HG02884 (cell line): ENCODE data around the gene DNLZ.
"Not testable (repeated sequence)": the region's sequence is repeated elsewhere in the genome, so short reads cannot be mapped to it uniquely, and the experiment has no call there.

Source experiments
- ATAC-seq: cut with Tn5 transposase; IDR thresholded peaks from one replicate; pipeline ENCODE4 v1.9.1; 2021; ENCODE audit warnings: mild to moderate bottlenecking, moderate library complexity; ENCODE audit not compliant: unreplicated experiment

The DNLZ gene

DNA sequence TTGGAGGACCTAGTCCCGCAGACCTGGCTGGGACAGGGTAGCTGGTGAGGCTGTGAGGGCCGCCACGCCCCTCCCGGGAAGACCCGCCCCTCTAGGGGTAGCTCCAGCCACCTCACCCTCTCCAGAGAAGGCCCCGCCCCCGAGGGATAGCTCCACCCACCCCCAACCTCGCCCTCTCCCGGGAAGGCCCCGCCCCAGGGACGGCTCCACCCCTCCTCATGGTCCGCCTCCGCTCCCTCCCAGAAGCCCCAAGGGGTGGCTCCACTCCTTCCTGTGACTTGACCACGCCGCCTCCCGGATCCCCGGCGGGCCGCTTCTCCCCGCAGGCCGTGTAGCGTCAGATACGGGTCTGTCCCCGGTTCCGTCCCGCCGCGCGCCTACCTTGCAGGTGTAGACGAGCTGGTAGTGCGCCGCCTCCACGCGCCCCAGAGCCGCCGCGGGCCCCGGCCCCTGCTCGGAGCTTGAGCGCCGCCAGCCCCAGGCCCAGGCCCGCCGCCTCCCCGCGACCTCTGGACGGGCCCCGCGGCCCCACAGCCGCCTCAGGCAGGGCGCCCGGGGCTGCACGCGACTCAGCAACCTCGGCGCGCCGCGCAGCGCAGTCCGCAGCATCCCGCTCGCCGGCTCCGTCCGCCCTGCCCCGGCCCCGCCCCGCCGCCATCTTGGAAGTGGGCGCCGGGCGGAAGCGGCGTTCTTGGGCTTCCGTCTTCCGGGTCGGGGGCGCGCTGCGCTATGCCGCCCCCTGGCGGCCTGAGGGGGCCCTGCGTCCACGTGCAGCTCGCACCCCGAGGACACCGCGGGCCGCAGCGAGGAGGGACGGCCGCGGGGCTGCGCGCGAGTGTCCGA, at the start of gene DNLZ:
DNLZ (minus strand) TSS at position 639 of the 843 bp plus-strand sequence; CDS start at position 609, 30 bp downstream.
- peak; percentile 64 for ATAC-seq

DNA sequence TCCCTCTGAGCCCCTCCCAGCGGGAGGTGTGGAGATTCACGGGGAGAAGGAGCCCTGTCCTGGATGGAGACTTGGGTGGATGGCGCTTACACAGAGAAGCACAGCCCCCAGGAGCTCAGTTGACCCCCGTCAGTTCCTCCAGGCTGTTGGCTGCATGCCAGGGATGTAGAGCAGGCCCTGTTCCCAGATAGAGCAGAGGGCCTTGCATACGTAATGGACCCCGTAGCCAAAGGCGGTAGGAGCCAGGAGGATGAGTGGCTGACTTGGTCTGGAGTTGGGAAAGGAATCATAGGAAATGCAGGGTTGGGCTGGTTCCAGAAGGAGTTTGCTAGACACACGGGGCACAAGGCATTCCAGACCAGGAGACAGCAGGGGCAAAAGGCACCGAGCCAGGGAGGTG, 49.4 kb upstream of the DNLZ start:
- no peak for ATAC-seq

DNA sequence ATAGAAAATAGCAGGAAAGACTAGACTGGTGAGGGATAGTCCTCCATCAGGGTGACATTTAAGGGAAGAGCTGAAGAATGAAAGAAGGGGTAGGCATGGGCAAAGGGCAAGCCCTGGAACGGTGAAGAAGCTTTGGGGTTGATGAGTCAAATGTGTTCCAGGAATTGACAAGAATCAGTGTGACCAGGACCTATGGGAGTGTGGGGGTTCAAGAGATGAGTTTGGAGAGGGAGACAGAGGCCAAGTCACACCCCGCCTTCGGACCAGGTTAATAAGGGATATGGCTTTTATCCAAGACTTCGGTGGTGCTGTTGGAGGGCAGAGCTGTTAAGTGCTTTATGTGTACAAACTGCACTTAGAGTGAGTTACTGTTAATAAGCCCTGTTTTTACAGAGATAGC, 47.8 kb upstream of the DNLZ start:
- no peak for ATAC-seq

DNA sequence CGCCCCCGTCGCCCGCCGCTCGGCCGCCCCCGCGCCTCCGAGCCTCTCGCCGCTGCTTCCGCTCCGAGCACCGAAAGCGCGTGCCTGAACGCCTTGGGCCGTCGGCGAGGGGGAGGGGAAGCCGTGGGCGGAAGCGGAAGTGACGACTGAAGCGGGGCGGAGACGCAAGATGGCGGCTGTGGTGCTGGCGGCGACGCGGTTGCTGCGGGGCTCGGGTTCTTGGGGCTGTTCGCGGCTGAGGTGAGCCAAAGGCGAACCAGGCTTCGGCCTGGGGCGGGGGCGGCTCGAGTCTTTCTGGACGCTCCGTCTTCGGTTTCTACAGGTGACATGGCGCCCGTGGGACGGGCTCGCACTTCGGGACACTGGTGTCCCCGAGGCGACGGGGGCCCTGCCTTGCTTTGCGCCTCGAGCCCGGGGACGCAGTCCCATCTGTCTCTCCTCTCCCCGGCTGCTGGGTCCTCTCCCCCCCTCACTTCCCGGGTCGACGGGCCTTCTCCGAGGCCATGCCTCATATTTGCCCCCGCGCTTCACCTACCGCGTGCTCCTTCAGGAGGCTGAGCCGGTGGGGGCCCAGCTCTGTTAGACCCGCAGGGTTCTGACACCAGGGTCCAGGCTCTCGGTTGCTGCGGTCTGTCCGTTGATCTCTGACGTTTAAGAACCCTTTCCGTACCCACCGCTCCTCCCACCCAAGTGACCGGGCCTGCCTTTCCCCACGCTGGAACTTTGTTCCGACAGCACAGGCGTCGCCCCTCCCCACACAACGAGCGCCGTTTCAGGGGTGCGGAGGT, 47.1 kb upstream of the DNLZ start, which contains the start of the genes ENTR1 and PMPCA:
ENTR1 (minus strand) TSS at position 115 of the 788 bp plus-strand sequence. CDS start 217 bp downstream, outside the sequence.
PMPCA (plus strand) TSS at position 159 of the 788 bp plus-strand sequence; CDS start at position 170, 11 bp downstream.
- peak; percentile 72 for ATAC-seq

DNA sequence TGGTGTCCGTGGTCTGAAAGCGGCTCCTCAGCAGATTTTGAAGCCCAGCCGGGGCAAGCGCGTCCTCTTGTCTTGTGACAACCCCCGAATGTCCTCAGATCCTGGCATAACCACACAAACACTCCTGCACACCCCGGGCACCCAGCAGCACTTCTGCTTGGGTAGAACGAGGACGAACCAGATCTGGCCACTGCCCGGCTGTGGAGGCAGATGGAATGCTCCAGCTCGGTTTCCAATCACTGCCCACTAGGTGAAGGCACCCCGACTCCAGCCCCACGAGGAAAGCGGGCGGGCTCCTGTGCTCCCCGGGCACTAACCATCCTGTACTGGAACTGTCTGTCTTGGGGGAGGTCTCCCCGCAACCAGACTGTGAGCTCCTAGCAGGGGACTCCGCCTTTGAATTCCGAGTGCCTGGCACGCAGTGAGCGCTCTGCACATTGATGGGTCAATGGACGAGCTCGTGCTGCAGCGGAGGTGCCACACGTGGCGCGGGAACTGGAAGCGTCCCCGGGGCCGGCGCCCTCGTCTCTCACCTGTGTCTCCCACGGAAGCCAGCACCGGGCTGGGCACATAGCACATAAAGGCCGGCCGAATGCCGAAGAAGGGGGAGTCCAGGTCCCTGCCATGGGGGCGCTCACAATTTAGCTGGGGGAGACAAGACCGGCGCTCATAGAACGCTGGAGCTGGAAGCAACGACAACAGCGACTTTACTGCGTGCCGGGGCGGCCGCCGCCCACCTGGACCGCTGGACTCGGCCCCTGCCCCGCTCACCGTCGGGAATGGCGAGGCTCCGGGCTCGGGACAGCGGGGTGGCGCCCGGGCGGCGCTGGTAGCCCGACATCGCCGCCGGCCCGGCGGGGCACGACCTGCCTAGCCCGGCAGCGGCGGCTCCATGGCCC, 46.3 kb upstream of the DNLZ start:
- ATAC-seq = peak; percentile 33

DNA sequence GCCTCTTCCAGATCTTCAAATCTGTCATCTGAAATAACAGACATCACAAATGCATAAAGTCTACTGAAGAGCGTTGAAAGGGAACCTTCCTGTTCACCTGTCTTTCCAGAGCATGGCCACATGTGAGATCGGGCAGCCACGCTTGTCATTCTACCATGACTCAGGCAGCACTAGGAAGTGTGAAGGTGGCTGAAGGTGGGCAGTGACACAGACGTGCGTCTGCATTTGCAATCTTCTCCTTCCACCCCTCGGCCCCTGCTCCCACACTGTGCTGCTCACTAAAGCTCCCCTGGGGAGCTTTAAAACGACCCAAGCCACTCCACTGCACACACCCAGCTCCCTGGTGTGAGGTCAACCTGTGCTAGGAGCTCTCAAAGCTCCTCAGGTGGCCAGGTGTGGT, 44.4 kb upstream of the DNLZ start:
- no peak for ATAC-seq

DNA sequence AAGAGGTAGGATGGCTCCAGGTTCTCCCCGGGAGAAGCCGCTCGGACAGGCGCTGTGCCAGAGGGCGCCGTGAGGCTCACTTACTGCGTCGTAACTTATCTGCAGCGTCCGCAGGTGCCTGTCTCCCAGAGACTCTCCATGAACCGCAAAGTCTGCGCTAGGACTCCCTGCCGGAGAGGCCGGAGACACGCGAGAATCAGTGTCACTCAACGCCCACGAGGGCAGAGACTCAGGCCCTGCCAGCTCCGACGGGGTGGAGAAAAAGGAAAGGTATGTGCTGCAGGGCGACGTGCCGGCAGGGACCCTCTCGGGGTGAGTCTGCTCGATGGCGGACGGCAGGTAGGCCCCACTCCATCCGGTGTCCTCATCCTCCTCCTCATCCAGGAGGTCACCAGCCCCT, 43.5 kb upstream of the DNLZ start:
- not testable (repeated sequence) for ATAC-seq

DNA sequence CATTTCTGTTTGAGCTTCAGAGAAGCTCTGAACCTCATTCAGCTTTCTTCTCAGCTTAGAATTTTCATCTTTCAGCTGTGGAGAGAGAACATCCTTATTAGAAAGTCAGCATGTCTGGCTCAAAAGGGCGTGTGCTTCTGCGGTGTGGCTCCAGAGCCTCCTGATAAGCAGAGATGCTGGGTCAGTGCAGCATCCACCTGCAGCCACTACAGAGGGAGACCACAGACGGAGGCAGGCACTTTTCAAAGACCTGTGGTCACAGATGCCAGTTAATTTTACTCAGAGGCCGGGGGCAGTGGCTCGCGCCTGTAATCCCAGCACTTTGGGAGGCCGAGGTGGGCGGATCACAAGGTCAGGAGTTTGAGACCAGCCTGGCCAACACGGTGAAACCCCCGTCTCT, 42.4 kb upstream of the DNLZ start:
- ATAC-seq = not testable (repeated sequence)

DNA sequence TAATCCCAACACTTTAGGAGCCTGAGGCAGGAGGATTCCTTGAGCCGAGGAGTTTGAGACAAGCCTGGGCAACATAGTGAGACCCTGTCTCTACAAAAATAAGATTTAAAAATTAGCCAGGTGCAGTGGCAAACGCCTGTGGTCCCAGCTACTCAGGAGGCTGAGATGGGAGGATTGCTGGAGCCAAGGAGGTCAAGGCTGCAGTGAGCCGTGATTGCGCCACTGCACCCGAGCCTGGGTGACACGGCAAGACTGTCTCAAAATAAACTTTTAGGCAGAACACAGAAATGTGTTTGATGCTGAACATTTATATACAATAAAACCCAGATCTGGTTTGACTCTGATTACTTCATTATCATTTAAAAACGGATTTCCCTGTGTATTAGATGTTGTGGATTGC, 41.9 kb upstream of the DNLZ start:
- ATAC-seq = no peak

DNA sequence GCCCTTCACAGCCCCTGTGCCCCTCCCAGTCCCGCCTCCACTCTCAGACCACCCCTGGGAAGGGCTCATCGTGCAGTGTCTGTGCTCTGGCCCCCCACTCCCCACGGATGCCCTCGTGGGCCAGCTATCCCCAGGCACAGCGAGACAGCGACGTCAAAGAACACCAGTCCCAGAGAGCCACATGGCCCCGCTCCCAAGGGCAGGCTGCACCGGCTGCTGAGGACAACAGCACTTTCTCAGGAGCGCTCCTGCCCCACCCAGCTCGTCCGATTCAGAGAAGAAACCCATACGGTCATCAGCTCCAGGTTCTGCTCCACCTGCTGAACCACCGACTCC, 41.2 kb upstream of the DNLZ start:
- no peak for ATAC-seq

DNA sequence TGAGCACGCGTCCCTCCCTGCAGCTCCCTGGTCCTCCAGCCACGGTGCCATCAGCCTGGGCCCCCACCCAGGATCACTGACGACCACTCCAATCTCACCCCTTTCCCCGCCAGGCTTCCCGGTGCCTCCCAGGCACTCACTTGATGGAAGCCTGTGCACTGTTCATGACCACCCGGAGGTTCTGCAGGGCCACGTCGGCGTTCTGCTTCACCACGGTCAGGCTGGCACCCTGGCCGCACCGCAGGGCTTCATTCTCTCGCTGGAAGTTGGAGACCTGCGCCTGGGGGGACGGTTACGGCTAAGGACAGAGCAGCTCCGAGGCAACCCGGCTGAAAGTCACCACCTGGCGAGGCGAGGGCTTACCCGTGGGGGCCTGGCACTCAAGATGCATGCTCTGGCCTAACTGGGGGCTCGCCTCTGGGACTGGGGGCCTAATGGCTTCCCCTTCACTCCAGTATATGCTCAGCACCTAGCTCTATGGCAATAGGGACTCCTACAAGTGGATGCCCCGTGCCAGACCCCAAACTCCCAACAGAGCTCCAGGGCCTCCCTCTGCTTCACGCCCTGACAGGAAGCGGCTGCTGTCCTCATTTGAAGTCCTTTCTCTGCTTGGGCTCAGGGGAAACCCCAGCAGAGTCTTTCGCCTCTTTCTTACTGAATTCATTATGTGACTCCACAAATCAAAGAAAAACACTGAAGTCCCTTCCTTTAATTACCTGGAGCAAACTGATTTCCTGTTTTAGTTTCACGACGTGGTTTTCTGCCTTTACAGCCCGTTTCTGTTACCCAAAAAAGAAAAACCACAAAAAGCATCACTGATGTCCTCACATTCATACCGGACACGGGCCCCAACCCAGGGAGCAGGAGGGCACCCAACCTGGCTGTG, 40.6 kb upstream of the DNLZ start:
- ATAC-seq = no peak

DNA sequence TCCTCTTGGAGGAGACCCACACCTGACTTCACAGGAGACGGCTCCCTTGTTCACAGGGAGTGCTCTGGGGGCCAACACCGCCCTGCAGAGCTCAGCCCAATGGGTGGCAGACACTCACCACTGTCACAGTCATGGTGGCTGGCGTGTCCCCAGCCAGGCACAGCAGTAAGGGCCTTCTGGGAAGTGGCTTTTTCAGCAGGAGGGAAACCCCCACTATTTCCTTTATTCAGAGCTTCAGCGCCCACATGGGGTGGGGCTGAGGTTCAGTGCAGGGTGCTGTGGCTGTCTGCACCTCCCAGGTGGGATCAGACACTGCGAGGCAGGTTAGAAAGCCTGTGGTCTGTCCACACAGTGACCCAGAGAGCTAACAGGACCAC, 40.0 kb upstream of the DNLZ start:
- ATAC-seq = no peak

DNA sequence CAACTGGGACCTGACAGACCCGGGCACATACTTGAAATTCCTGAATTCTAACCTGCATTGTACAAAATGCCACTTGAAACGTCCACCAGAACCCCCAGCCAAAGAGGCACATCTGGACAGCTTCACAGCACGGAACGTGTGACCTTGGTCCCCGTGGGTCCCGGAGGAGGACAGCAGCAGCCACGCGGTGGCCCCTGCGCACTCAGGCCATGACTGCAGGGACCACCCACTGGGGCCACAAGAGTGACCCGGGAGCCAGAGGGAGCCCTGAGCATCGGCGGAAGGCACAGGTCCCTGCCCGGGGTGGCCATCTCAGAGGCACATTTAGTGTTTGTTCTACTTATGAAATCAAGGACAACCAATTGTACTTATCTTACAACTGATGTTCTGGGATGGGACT, 38.5 kb upstream of the DNLZ start:
- ATAC-seq = no peak

DNA sequence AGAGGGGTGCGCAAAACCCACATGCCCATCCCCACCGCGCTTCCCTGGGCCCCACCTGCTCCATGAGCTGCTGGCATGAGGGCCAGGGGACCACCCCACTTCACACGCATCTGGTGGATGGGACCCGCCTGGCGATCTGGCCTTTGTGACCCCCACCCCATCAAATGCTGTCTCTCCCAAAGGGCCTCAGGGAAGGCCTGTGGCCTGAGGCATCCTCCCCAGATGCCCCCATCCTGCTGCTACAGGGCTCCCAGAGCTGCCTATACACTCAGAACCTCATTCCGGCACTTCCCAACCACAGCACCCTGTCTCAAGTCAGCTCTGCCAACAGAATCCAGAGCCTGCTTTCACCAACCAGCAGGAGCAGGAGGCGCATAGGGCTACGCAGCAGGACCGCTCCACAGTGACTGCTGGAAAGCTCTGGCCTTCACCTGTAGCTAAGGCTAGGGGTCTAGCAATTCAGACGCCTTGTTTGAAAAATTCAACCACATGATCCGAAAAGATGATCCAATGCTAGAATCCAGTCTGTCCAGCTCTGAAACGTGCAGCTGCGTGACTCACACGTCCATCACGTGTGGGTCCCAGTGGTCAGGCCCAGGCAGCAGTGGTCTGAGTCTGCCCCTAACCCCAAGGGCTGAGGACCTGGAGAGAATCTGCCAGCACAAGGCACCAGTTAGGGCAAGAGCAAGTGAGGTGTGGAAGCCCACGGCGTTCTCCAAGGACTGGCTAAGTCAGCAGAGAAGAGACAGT, 37.8 kb upstream of the DNLZ start:
- ATAC-seq = no peak

DNA sequence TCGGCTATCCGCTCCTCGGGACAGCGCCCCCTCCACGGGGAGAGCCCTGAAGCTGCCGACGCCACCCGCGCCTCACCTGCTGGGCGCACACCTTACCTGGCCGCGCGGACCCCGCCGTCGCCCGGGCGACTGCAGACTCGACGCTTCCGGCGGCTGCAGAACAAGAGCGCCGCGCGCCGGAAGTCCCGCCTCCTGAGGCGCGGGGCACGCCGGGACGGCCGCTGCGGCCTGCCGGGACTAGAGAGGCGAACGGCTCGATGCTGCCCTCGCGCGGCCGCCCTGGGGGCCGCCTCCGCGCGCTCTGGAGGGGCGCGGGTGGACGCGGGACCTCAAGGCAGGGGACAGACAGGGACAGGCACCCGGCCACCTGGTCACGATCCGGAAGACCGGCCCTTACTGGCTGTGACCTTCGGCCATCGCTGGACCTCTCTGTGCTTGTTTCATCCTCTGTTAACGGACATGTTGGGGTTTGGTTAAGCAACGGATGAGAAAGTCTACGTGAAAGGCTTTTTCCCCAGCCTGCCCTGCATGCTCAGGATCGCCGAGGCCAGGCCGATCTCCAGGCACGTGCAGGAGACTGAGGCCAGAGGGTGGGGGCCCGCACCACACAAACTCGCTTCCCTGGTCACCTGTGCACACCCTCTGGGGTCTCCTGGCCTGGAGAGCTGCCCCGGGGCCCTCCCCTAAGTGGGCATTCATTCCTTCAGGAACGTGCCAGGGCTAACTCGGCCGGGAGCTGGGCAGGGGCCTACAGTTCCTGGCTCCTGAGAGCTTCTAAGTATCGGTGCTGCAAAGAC, 36.7 kb upstream of the DNLZ start, which contains the start of gene SNAPC4:
SNAPC4 (minus strand) TSS at position 133 of the 797 bp plus-strand sequence. CDS start 1,742 bp downstream, outside the sequence.
- peak; percentile 53 for ATAC-seq

DNA sequence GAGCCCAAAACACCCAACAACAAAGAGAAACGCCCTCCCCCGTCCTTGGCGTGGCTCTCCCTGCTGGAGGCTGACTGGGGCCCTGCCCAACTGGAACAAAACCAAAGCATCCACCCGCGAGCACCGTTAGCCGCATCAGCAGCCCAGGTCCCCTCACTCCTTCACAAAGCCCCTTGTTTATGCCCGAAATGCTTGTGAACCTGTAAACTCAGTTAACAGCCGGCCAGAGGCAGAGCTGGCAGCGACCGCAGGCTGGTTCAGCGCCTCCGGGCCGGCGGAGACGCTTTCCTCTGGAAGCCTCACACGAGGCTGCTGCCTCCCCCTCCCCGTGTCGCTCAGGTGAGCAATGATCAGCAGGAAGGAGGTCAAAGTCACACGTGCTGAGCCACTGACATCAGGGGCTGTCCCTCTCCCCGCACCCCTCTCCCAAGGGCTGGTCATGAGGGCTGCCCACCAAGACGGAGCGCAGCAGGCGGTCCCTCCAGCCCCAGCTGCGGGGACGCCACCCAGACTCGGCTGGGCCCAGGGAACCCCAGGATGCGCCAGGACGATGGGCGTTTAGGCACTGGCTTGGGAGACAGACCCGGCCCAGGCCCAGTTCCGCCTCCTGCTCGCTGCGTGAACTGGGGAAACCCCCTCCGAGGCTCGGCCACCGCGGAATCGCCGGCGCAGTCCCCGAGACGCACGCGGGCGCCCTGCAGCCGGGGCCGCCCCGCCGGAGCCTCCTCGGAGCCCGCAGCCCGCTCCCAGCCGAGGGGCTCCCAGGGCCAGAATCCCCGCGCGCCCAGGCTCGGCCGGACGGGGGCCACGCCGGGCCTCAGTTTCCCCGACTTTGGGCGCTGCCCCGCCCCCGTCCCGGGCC, 35.9 kb upstream of the DNLZ start:
- peak; percentile 34 for ATAC-seq

DNA sequence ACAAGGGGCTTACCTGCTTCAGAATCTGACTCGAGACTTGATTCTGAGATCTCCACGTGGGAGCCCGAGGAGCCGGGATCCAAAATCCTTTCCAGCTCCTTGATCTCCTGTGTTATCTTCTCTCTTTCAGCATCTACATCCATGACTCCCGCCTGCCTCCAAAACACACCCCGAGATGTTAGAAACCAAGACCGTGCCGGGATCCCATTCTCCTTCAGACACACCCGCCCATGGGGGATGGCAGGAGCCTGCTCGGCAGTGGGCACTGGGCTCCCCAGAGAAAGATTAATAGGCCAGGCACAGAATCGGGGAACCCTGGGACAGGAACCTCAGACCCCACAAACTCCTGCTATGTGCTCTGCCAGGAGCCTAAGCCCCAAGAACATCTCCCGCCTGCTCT, 34.7 kb upstream of the DNLZ start:
- ATAC-seq = no peak
